Measurements from ENCODE around the gene DBI. TPM values are rescaled to one million over a fixed set of nuclear protein-coding genes. Genes with fewer than 3 reads are reported as not detected.

The DBI gene
- total RNA-seq, 6 experiments from 2014 or later: 132 to 314 (median 191) TPM

DNA sequence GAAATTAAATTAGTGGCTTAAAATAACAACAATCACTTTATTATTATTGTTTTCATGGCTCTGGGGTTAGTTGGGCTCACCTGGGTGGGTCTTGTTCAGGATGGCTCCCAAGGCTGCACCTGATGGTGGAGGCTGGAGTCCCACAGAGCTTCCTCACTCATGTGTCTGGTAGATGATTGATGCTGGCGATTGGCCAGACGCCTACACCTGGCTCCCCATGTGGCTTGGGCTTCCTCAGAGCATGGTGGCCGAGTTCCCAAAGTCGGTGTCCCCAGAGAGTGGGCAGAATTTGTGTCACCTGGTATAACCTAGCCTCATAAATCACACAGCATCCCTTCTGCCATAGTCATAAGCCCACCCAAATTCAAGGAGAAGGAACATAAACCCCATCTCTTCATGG is 18.2 kb downstream of the DBI start:
- no peak for DNase-seq
- Histone ChIP-seq H3K9me3 (no peaks in the 10 kb centered on the region), H3K4me3 (no peak overlapping the region), H3K4me1 (peaks cover 0 to 18% (median 5%) of the 10 kb centered on the region in 4 donors), H3K36me3 (no peaks in the 10 kb centered on the region), H3K27ac (no peak overlapping the region), H3K27me3 (no peaks in the 10 kb centered on the region)
- no peak for ATAC-seq
- intact Hi-C loops (cut with DNase I): no loop called here
- no CpG with 5 or more reads among the region's 4 CpGs for WGBS (ENCODE audit: insufficient coverage, low coverage, low lambda C conversion rate, missing lambda C conversion rate)
- TF ChIP-seq, protein P1, sequence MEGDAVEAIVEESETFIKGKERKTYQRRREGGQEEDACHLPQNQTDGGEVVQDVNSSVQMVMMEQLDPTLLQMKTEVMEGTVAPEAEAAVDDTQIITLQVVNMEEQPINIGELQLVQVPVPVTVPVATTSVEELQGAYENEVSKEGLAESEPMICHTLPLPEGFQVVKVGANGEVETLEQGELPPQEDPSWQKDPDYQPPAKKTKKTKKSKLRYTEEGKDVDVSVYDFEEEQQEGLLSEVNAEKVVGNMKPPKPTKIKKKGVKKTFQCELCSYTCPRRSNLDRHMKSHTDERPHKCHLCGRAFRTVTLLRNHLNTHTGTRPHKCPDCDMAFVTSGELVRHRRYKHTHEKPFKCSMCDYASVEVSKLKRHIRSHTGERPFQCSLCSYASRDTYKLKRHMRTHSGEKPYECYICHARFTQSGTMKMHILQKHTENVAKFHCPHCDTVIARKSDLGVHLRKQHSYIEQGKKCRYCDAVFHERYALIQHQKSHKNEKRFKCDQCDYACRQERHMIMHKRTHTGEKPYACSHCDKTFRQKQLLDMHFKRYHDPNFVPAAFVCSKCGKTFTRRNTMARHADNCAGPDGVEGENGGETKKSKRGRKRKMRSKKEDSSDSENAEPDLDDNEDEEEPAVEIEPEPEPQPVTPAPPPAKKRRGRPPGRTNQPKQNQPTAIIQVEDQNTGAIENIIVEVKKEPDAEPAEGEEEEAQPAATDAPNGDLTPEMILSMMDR (IDR thresholded peaks at IDR 0.05): no peak
- TF ChIP-seq POLR2A (IDR thresholded peaks at IDR 0.05): no peak

DNA sequence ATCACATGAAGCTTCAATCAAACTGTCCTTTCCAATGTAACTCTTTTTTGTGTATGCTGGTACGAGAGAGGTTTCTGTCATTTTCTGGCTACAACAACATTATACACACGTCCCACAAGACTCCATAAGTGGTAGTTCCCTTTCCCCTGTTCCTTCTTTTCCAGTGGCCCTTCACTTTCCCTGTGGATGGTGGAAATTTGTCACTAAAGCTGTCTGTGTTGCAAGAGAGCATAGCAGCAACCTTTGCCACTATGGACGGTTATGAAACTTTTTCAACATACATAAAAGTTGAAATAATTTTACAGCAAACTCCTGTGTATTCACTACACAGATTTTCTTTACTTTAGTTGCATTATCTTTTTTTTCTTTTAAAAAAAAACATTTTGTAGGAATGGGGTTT is 18.7 kb downstream of the DBI start:
- no peaks in the 10 kb centered on the region for H3K9me3 ChIP-seq
- no peak for DNase-seq
- no peaks in the 10 kb centered on the region for H3K27me3 ChIP-seq
- intact Hi-C loops (cut with DNase I): no loop called here
- H3K27ac ChIP-seq: no peak overlapping the region
- no peak for ATAC-seq
- H3K36me3 ChIP-seq: no peaks in the 10 kb centered on the region
- no peak for TF ChIP-seq POLR2A (IDR thresholded peaks at IDR 0.05)
- TF ChIP-seq, protein P1 (IDR thresholded peaks at IDR 0.05): no peak
- H3K4me3 ChIP-seq: no peak overlapping the region
- peaks cover 0 to 19% (median 5%) of the 10 kb centered on the region in 4 donors for H3K4me1 ChIP-seq
- 37% methylated on average over 3 of the region's 3 CpGs for whole genome bisulfite sequencing (ENCODE audit: insufficient coverage, low coverage, low lambda C conversion rate, missing lambda C conversion rate)

DNA sequence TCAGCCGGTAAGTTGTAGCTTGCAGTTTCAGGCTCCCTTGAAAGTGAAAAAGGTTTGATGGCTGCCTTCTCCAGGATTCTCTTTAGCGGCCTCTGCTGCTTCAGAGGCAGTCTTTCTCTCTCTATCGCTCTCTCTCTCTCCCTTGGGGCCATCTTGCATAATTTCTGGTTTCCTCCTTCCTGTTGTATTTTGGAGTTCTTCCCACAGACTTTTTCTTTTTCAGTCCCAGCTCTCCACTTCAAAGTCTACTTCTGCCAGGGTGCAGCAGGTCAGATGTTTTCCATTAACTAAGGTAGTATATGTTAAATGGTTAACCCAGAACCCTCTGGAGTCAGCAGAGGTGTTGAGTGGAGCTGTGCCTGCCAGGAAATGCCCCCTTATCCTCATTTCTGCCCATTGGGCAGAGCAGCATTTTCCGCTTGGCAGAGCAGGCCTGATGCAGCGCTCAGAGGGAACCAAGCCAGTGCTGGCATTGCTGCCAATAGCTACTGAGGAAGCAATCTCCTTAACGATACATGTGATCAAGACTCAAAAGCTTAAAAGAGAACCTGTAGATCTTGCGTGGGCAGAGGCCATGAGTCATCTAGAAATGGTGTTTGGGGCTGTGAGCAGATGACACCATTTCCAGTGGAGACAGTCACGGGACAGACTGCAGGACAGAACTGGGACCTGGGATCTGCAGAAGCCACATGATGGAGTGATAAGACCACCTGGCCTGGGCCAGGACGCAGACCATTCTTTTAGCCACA is 20.8 kb downstream of the DBI start:
- Histone ChIP-seq H3K4me1 (peaks cover 0 to 19% (median 5%) of the 10 kb centered on the region in 4 donors), H3K27me3 (no peaks in the 10 kb centered on the region), H3K27ac (peak overlapping the region; percentile 1 to 44 (median 14)), H3K4me3 (no peak overlapping the region), H3K9me3 (no peaks in the 10 kb centered on the region), H3K36me3 (no peaks in the 10 kb centered on the region)
- ATAC-seq: peak; percentile 70 to 82 (median 79)
- intact Hi-C loops (cut with DNase I): no loop called here
- 23% methylated on average over 8 of the region's 9 CpGs for WGBS (ENCODE audit: insufficient coverage, low coverage, low lambda C conversion rate, missing lambda C conversion rate)
- no peak for TF ChIP-seq POLR2A (IDR thresholded peaks at IDR 0.05)
- TF ChIP-seq, protein P1 (IDR thresholded peaks at IDR 0.05): peak in 3 of 4 donors; percentile 11 to 22 (median 19)
- DNase-seq: peak; percentile 71 to 77 (median 75)

DNA sequence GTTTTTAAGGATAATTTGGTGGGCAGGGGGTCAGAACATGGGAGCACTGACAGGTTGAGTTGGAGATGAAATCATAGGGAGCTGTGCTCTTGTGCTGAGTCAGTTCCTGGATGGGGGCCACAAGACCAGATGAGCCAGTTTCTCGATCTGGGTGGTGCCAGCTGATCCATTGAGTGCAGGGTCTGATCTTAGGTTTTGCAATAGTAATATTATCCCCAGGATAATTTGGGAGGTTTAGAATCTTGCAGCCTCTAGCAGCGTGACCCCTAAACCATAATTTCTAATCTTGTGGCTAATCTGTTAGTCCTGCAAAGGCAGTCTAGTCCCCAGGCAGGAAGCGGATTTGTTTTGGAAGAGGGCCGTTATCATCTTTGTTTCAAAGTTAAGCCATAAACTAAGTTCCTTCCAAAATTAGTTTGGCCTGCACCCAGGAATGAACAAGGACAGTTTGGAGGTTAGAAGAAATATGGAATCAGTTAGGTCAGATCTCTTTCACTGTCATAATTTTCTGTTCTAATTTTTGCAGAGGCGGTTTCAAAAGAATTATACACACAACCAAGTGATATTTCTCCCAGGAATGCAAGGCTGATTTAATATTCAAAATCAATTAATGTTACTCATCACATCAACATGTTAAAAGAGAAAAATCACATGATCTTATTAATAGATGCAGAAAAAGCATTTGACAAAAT is 23.0 kb downstream of the DBI start:
- no peak overlapping the region for H3K4me3 ChIP-seq
- peak; percentile 44 to 66 (median 50) for ATAC-seq
- H3K4me1 ChIP-seq: peaks cover 0 to 19% (median 5%) of the 10 kb centered on the region in 4 donors
- no peaks in the 10 kb centered on the region for H3K27me3 ChIP-seq
- intact Hi-C loops (cut with DNase I): no loop called here
- H3K36me3 ChIP-seq: no peaks in the 10 kb centered on the region
- no peak for TF ChIP-seq POLR2A (IDR thresholded peaks at IDR 0.05)
- TF ChIP-seq, protein P1 (IDR thresholded peaks at IDR 0.05): no peak
- 30% methylated on average over 5 of the region's 5 CpGs for WGBS (ENCODE audit: insufficient coverage, low coverage, low lambda C conversion rate, missing lambda C conversion rate)
- H3K27ac ChIP-seq: no peak overlapping the region
- DNase-seq: peak in 2 of 3 donors; percentile 69 to 70
- H3K9me3 ChIP-seq: no peaks in the 10 kb centered on the region

Measured in right lobe of liver (tissue), 6 donors.